Peyer's patch (tissue), 4 donors: ENCODE data around the gene TCF7L1. TPM values are rescaled to one million over a fixed set of nuclear protein-coding genes. Genes with fewer than 3 reads are reported as not detected.

ENCODE experiments used
- DNase-seq, 3 donors: peaks; one replicate each; pipeline ENCODE4 v3.0.0-alpha.2; 2017 to 2019
- H3K27ac ChIP-seq, 4 donors: fragments of 200-600 bp; sonication (generic); one replicate each; pipeline ENCODE4 v1.5.1; 2016 to 2019
- H3K27me3 ChIP-seq, 2 donors: fragments of 200-600 bp; sonication (generic); one replicate each; pipeline ENCODE4 v1.5.1; 2019
- H3K36me3 ChIP-seq, 3 donors: fragments of 200-600 bp; sonication (generic); one replicate each; pipeline ENCODE4 v1.5.1; 2016 to 2019
- H3K4me1 ChIP-seq, 4 donors: fragments of 200-600 bp; sonication (generic); one replicate each; pipeline ENCODE4 v1.5.1; 2016 to 2019
- H3K4me3 ChIP-seq, 4 donors: fragments of 200-600 bp; sonication (generic); 1 replicate in 3 of 4; 2 replicates in 1 of 4; pipeline ENCODE4 v1.5.1; 2016 to 2019; ENCODE audit warnings: mild to moderate bottlenecking in 1 of 4
- H3K9me3 ChIP-seq, 4 donors: fragments of 200-600 bp; sonication (generic); one replicate each; pipeline ENCODE4 v1.5.1; 2016 to 2019; ENCODE audit warnings: mild to moderate bottlenecking in 1 of 4
- POLR2A ChIP-seq, 2 donors: fragments of 450-650 bp; IDR thresholded peaks; one replicate each; pipeline ENCODE4 v1.5.1; 2017; ENCODE audit warnings: antibody characterized with exemption in 2 of 2, mild to moderate bottlenecking in 2 of 2, moderate library complexity in 2 of 2
- total RNA-seq, 4 donors: library from RNA; depleted of rRNA; stranded (reverse); fragments of >200 nt; gene quantifications; one replicate each; pipeline ENCODE4 v1.1.0, GENCODE V29; 2016
- TF ChIP-seq, protein P1 (sequence below), 6 experiments: fragments of 450-650 bp in 4 of 6; fragments of 200-600 bp in 2 of 6; sonication (generic) in 1 of 6; IDR thresholded peaks; one replicate each; pipeline ENCODE4 v1.5.1; 2017 to 2019; ENCODE audit warnings: antibody characterized with exemption in 6 of 6, mild to moderate bottlenecking in 3 of 6, moderate library complexity in 1 of 6

TCF7L1 gene
- total RNA-seq, 4 donors from 2014 or later, result 0.35 to 5.8 (median 1.7) TPM

DNA sequence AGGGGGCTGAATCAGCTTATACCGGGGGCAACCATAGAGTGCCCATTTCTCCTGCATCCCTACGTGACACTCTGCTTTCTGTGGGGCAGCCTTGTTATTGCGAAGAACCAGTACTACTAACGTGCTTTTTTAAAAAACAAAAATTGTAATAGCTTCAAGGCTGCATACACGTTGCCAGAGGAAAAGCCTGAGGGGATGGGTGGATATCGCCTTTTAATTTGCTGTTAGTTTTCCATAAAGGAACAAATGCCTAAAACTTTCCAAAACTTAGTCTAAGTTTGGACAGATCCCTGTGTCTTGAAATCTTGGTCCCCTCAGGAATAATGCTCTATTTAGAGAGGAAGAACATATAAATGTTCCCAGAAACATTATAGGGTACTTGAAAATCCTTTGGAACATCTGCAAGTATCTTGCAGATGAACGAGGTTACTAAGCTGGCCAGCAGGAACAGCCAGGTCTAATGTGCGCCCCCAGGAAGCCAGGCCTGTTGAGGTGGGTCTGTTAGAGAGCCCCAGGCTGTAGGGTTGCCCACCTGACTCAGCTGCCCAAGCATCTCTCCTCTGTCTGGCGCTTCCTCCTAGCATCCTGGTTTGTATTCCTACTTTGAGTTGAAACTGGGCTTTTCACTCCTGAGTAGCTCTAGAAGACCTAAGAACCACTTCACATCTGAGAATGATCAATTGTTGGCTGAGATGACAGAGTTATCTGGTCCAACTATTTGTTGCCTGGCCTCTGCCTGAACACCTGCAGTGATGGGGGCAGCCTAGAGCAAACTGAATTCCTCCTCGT, 97.7 kb downstream of the TCF7L1 start:
- TF ChIP-seq POLR2A (IDR thresholded peaks at IDR 0.05), result no peak
- no peak overlapping the region for H3K4me3 ChIP-seq
- H3K36me3 ChIP-seq, result no peaks in the 10 kb centered on the region
- H3K27ac ChIP-seq, result no peak overlapping the region
- H3K9me3 ChIP-seq, result no peaks in the 10 kb centered on the region
- no peaks in the 10 kb centered on the region for H3K4me1 ChIP-seq
- H3K27me3 ChIP-seq, result no peaks in the 10 kb centered on the region
- DNase-seq, result no peak

GRCh38 chr2:85231468-85231805, 98.2 kb downstream of the TCF7L1 start:
- TF ChIP-seq, protein P1, sequence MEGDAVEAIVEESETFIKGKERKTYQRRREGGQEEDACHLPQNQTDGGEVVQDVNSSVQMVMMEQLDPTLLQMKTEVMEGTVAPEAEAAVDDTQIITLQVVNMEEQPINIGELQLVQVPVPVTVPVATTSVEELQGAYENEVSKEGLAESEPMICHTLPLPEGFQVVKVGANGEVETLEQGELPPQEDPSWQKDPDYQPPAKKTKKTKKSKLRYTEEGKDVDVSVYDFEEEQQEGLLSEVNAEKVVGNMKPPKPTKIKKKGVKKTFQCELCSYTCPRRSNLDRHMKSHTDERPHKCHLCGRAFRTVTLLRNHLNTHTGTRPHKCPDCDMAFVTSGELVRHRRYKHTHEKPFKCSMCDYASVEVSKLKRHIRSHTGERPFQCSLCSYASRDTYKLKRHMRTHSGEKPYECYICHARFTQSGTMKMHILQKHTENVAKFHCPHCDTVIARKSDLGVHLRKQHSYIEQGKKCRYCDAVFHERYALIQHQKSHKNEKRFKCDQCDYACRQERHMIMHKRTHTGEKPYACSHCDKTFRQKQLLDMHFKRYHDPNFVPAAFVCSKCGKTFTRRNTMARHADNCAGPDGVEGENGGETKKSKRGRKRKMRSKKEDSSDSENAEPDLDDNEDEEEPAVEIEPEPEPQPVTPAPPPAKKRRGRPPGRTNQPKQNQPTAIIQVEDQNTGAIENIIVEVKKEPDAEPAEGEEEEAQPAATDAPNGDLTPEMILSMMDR (IDR thresholded peaks at IDR 0.05), result no peak
- TF ChIP-seq POLR2A (IDR thresholded peaks at IDR 0.05), result no peak
- no peak for DNase-seq
- Histone ChIP-seq H3K4me1 (no peaks in the 10 kb centered on the region), H3K27me3 (no peaks in the 10 kb centered on the region), H3K36me3 (no peaks in the 10 kb centered on the region), H3K9me3 (no peaks in the 10 kb centered on the region), H3K27ac (no peak overlapping the region), H3K4me3 (no peak overlapping the region)

DNA sequence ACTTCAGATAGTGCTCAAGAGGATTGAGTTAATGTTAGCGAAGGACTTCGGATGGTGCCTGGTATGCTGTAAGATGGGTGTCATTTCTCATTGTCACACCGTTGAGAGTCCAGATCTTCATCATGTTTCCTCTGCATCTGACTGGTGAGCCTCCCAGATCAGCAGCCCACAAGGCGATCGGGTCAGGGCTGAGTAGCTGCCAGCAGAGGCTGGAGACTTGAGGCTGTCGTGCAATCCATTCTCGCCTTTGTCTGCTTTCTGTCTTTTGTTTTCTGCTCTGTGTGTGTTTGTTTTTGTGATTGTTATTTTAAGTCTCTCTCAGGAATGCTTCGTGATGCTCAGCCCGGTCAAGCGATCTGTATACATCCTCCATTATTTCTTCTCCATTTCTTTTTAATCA, 98.8 kb downstream of the TCF7L1 start:
- Histone ChIP-seq H3K4me1 (no peaks in the 10 kb centered on the region), H3K4me3 (no peak overlapping the region), H3K9me3 (no peaks in the 10 kb centered on the region), H3K27ac (no peak overlapping the region), H3K36me3 (no peaks in the 10 kb centered on the region), H3K27me3 (no peaks in the 10 kb centered on the region)
- no peak for DNase-seq
- TF ChIP-seq, protein P1 (IDR thresholded peaks at IDR 0.05), result no peak
- TF ChIP-seq POLR2A (IDR thresholded peaks at IDR 0.05), result no peak

- peak in 1 of 3 donors; percentile 5 for DNase-seq
- TF ChIP-seq, protein P1 (IDR thresholded peaks at IDR 0.05), result no peak
- no peak for TF ChIP-seq POLR2A (IDR thresholded peaks at IDR 0.05)
- Histone ChIP-seq H3K27me3 (no peaks in the 10 kb centered on the region), H3K9me3 (no peaks in the 10 kb centered on the region), H3K4me1 (no peaks in the 10 kb centered on the region), H3K36me3 (no peaks in the 10 kb centered on the region), H3K4me3 (no peak overlapping the region), H3K27ac (no peak overlapping the region)
Observed at GRCh38 chr2:85234868-85235267, 101.7 kb downstream of the TCF7L1 start.

- no peak for TF ChIP-seq POLR2A (IDR thresholded peaks at IDR 0.05)
- TF ChIP-seq, protein P1 (IDR thresholded peaks at IDR 0.05), result no peak
- DNase-seq, result peak in 1 of 3 donors; percentile 27
- no peak overlapping the region for H3K27ac ChIP-seq
Observed at GRCh38 chr2:85235281-85235680, 102.1 kb downstream of the TCF7L1 start.

GRCh38 chr2:85236084-85236483, 102.9 kb downstream of the TCF7L1 start:
- no peak for DNase-seq
- Histone ChIP-seq H3K27me3 (no peaks in the 10 kb centered on the region), H3K4me3 (no peak overlapping the region), H3K36me3 (no peaks in the 10 kb centered on the region), H3K27ac (no peak overlapping the region), H3K4me1 (no peaks in the 10 kb centered on the region), H3K9me3 (no peaks in the 10 kb centered on the region)
- TF ChIP-seq POLR2A (IDR thresholded peaks at IDR 0.05), result no peak
- TF ChIP-seq, protein P1 (IDR thresholded peaks at IDR 0.05), result no peak

More at GRCh38 chr2:85235281-85235680, 102.1 kb downstream of the TCF7L1 start:
- Histone ChIP-seq H3K36me3 (no peaks in the 10 kb centered on the region), H3K27me3 (no peaks in the 10 kb centered on the region), H3K9me3 (no peaks in the 10 kb centered on the region), H3K4me1 (no peaks in the 10 kb centered on the region), H3K4me3 (no peak overlapping the region)
